NOMO-1 (cell line): ENCODE measurements around the gene ATG16L2.
"Not testable (repeated sequence)": the region's sequence is repeated elsewhere in the genome, so short reads cannot be mapped to it uniquely, and the experiment has no call there.

Source experiments
- DNase-seq, 2 experiments: peaks; one replicate each; lab custom pipeline; 2025; ENCODE audit not compliant: unreplicated experiment in 2 of 2; lab: John Stamatoyannopoulos, UW

The ATG16L2 gene

GRCh38 chr11:72799441-72799840, 14.8 kb upstream of the ATG16L2 start:
- DNase-seq = no peak

GRCh38 chr11:72802822-72803221, 11.4 kb upstream of the ATG16L2 start:
- DNase-seq = no peak

GRCh38 chr11:72805216-72805615, 9.0 kb upstream of the ATG16L2 start:
- peak; percentile 84 to 88 for DNase-seq

- DNase-seq = not testable (repeated sequence)
Measured at GRCh38 chr11:72806378-72806777, 7.8 kb upstream of the ATG16L2 start.

- DNase-seq = peak; percentile 84 to 95
Measured at GRCh38 chr11:72807021-72807693, 7.1 kb upstream of the ATG16L2 start.

- DNase-seq = peak; percentile 55 to 69
Measured at GRCh38 chr11:72807792-72808191, 6.4 kb upstream of the ATG16L2 start.

GRCh38 chr11:72808331-72808798, 5.8 kb upstream of the ATG16L2 start:
- DNase-seq = no peak

GRCh38 chr11:72811686-72812085, 2.5 kb upstream of the ATG16L2 start:
- not testable (repeated sequence) for DNase-seq

- DNase-seq = peak; percentile 60 to 68
Measured at GRCh38 chr11:72812604-72812966, 1.6 kb upstream of the ATG16L2 start.

GRCh38 chr11:72812967-72813739, 1.1 kb upstream of the ATG16L2 start:
- peak; percentile 66 to 68 for DNase-seq

GRCh38 chr11:72813740-72814285, 398 bp upstream of the ATG16L2 start:
- DNase-seq = peak; percentile 81 to 85

- no peak for DNase-seq
Measured at GRCh38 chr11:72815110-72815618, 953 bp downstream of the ATG16L2 start.

GRCh38 chr11:72816404-72816990, 2.3 kb downstream of the ATG16L2 start:
- no peak for DNase-seq

GRCh38 chr11:72817966-72818365, 3.8 kb downstream of the ATG16L2 start:
- DNase-seq = no peak

GRCh38 chr11:72818971-72819370, 4.8 kb downstream of the ATG16L2 start:
- no peak for DNase-seq

- no peak for DNase-seq
Measured at GRCh38 chr11:72820439-72821139, 6.4 kb downstream of the ATG16L2 start.

- no peak for DNase-seq
Measured at GRCh38 chr11:72821221-72821919, 7.2 kb downstream of the ATG16L2 start.

GRCh38 chr11:72821920-72822799, 7.9 kb downstream of the ATG16L2 start:
- no peak for DNase-seq
